Measurements from ENCODE around the gene EHBP1. TPM values are rescaled to one million over a fixed set of nuclear protein-coding genes. Genes with fewer than 3 reads are reported as not detected.

The EHBP1 gene
- total and polyA plus RNA-seq, 8 donors = 10.2 to 142 (median 37.9) TPM

DNA sequence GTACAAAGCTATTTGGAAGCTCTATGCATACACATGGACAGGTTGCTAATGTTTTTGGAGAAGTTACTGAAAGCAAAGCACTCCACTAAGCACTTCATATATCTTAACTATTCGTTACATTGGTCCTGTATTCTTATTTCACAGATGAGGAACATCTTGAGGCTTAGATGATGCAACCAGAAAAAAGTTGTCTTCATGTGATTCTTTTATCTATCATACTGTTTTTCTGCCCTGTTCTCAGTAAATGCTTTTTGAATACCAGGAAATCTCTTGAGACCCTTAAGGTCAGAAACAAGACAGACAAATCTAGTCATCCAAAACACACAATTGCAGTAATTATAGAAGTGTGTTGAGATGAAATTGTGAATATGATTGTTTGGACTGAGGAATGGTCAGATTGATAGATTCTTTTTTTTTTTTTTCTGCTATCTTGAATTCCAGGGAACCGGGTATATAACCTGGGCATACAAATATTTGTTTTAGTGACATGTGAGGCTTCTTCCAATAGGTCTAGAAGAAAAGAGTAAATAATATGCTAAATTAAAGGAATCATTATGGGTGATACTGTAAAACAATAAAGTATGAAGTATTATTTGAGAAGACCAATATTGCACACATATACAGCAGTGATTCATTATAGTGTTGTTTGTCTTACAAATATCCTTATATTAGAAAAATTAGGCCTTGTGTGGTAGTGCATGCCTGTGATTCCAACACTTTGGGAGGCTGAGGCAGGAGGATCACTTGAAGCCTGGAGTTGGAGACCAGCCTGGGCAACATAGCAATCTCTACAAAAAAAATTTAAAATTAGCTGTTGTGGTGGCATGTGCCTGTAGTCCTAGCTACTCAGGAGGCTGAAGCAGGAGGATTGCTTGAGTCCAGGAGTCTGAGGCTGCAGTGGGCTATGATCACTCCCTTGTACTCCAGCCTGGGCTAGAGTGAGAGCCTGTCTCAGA is 33.7 kb downstream of the EHBP1 start:
- no peaks in the 10 kb centered on the region for H3K36me3 ChIP-seq
- no peaks in the 10 kb centered on the region for H3K9me3 ChIP-seq
- WGBS, 5 donors = 64 to 80% (median 67%) methylated on average over 2 of the region's 2 CpGs
- no peak for TF ChIP-seq POLR2AphosphoS5 (IDR thresholded peaks at IDR 0.05)
- TF ChIP-seq POLR2A (IDR thresholded peaks at IDR 0.05) = no peak
- no peak for TF ChIP-seq EP300 (IDR thresholded peaks at IDR 0.05)
- TF ChIP-seq, protein P1, sequence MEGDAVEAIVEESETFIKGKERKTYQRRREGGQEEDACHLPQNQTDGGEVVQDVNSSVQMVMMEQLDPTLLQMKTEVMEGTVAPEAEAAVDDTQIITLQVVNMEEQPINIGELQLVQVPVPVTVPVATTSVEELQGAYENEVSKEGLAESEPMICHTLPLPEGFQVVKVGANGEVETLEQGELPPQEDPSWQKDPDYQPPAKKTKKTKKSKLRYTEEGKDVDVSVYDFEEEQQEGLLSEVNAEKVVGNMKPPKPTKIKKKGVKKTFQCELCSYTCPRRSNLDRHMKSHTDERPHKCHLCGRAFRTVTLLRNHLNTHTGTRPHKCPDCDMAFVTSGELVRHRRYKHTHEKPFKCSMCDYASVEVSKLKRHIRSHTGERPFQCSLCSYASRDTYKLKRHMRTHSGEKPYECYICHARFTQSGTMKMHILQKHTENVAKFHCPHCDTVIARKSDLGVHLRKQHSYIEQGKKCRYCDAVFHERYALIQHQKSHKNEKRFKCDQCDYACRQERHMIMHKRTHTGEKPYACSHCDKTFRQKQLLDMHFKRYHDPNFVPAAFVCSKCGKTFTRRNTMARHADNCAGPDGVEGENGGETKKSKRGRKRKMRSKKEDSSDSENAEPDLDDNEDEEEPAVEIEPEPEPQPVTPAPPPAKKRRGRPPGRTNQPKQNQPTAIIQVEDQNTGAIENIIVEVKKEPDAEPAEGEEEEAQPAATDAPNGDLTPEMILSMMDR (IDR thresholded peaks at IDR 0.05) = no peak
- H3K27me3 ChIP-seq = no peaks in the 10 kb centered on the region
- H3K4me3 ChIP-seq = no peak overlapping the region
- intact Hi-C loops (cut with DNase I; ENCODE audit: low total_unique reads) = no loop called here
- peaks cover 0 to 71% (median 25%) of the 10 kb centered on the region in 4 donors for H3K4me1 ChIP-seq
- DNase-seq = no peak
- no peak overlapping the region for H3K27ac ChIP-seq

DNA sequence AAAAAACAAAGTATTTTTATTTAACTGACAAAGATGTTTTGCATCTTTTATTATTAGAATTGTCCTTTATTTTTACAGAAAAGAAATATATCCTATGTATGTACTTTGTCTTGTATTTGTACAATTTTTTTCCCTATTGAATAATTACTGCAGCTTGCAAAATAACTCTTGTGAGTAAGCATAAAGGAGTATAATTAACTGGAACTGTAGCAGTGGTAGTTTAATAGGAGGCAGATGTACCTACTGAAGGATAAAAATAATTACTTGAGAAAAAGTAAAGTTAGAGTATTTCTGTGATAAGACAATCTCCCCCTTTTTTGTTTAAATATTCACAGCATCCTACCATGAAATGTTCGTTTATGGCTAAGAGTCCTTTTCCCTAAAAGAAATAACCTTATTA is 34.7 kb downstream of the EHBP1 start:
- 38 to 78% (median 53%) methylated on average over 1 of the region's 1 CpG for WGBS, 5 donors
- no peak for DNase-seq
- no peak overlapping the region for H3K27ac ChIP-seq
- peaks cover 0 to 80% (median 32%) of the 10 kb centered on the region in 4 donors for H3K4me1 ChIP-seq
- H3K27me3 ChIP-seq = no peaks in the 10 kb centered on the region
- TF ChIP-seq EP300 (IDR thresholded peaks at IDR 0.05) (no peak), POLR2AphosphoS5 (IDR thresholded peaks at IDR 0.05) (no peak), POLR2A (IDR thresholded peaks at IDR 0.05) (no peak)
- TF ChIP-seq, protein P1 (IDR thresholded peaks at IDR 0.05) = no peak
- H3K9me3 ChIP-seq = no peaks in the 10 kb centered on the region
- no peak overlapping the region for H3K4me3 ChIP-seq
- H3K36me3 ChIP-seq = no peaks in the 10 kb centered on the region
- intact Hi-C loops (cut with DNase I; ENCODE audit: low total_unique reads) = no loop called here

DNA sequence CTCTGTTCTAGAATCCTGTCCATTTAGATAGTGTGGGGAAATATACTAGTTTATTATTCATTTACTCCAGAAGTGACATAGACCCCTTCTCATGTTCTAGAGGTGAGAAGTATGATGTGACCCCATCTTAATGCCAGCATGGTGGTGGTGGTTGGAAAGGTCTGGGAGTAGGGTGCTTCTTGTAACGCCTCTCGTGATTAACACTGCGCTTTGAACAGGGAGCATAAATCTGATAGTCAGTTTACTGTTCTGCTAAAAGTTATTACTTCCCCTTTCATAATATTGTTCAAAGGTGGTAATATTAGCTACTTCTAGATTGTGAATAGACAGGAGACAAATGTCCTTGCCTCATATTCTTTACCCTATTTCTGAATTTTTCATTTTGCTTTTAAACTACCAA is 35.6 kb downstream of the EHBP1 start:
- H3K9me3 ChIP-seq = no peaks in the 10 kb centered on the region
- no peaks in the 10 kb centered on the region for H3K27me3 ChIP-seq
- H3K4me3 ChIP-seq = no peak overlapping the region
- TF ChIP-seq EP300 (IDR thresholded peaks at IDR 0.05) (no peak), POLR2AphosphoS5 (IDR thresholded peaks at IDR 0.05) (no peak), POLR2A (IDR thresholded peaks at IDR 0.05) (no peak)
- TF ChIP-seq, protein P1 (IDR thresholded peaks at IDR 0.05) = no peak
- intact Hi-C loops (cut with DNase I; ENCODE audit: low total_unique reads) = no loop called here
- 92 to 98% (median 97%) methylated on average over 3 of the region's 3 CpGs for WGBS, 5 donors
- H3K27ac ChIP-seq = no peak overlapping the region
- no peak for DNase-seq
- peaks cover 0 to 89% (median 36%) of the 10 kb centered on the region in 4 donors for H3K4me1 ChIP-seq
- H3K36me3 ChIP-seq = no peaks in the 10 kb centered on the region

DNA sequence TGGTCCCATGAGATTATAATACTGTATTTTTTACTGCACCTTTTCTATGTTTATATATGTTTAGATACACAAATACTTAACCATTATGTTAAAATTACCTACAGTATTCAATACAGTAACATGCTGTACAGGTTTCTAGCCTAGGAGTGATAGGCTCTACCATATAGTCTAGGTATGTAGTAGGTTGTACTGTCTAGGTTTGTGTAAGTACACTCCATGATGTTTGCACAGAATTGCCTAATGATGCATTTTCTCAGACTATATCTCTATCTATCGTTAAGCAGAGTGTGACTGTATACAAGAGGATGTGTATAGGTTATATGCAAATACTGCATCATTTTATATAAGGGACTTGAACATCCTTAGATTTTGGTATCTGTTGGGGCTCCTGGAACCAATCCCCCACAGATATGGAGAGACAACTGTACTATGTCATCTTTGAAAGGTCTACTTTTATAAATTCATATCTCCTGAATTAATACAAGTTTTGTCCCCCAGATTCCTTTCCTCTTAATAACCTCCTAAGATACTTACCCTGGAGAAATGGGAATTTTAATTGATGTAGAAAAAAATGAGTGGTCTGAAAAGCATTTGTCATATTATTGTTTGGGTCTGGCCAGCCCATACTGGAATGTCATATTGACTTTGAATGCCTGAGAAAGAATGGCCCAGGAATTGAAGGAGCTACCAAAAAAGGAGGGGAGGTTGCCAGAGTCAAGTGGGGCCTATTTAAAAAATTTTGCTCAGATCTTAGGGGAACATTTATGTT is 36.6 kb downstream of the EHBP1 start:
- intact Hi-C loops (cut with DNase I; ENCODE audit: low total_unique reads) = no loop called here
- WGBS, 5 donors = 64 to 97% (median 80%) methylated on average over 1 of the region's 1 CpG
- H3K36me3 ChIP-seq = no peaks in the 10 kb centered on the region
- H3K4me1 ChIP-seq = peaks cover 0 to 91% (median 40%) of the 10 kb centered on the region in 4 donors
- no peaks in the 10 kb centered on the region for H3K9me3 ChIP-seq
- no peak overlapping the region for H3K27ac ChIP-seq
- no peak for DNase-seq
- no peaks in the 10 kb centered on the region for H3K27me3 ChIP-seq
- no peak overlapping the region for H3K4me3 ChIP-seq
- TF ChIP-seq POLR2AphosphoS5 (IDR thresholded peaks at IDR 0.05) (no peak), POLR2A (IDR thresholded peaks at IDR 0.05) (no peak), EP300 (IDR thresholded peaks at IDR 0.05) (no peak)
- TF ChIP-seq, protein P1 (IDR thresholded peaks at IDR 0.05) = no peak

Data from stomach (tissue), 9 donors.